AG20443 (cell line): ENCODE results near the gene ARMC7.
"Not testable (repeated sequence)": the region's sequence is repeated elsewhere in the genome, so short reads cannot be mapped to it uniquely, and the experiment has no call there.

Source experiments
- DNase-seq: peaks from one replicate; pipeline ENCODE4 v3.0.0; 2012; ENCODE audit warnings: low spot score, mixed read lengths

ARMC7 gene

DNA sequence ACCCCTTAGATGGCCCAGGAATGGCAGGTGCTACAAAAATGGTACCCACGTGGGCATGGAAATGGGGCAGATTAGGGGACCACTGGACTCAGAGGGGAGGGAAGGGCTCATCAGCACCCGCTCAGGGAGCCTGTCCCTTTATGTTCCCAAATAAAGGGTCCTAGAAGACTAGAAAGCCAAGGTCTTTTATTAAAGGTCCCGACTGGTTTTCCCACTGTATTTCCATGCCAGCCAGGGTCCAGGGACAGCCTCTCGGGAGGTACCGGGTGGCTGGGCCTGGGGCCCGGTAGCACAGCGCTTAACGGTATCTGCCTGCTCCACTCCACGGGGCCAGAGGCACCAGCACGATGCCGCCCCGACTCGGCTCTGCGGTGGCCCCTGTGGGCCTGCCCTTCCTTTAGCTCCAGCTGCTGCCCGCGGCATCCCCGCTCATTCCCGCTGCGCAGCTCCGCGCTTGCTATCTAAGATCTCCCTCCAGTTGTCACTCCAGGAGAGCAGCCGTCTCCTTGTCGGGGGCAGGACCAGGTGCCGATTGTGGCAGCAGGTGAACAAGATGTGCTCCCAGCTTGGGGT, 20.4 kb downstream of the ARMC7 start:
- no peak for DNase-seq

DNA sequence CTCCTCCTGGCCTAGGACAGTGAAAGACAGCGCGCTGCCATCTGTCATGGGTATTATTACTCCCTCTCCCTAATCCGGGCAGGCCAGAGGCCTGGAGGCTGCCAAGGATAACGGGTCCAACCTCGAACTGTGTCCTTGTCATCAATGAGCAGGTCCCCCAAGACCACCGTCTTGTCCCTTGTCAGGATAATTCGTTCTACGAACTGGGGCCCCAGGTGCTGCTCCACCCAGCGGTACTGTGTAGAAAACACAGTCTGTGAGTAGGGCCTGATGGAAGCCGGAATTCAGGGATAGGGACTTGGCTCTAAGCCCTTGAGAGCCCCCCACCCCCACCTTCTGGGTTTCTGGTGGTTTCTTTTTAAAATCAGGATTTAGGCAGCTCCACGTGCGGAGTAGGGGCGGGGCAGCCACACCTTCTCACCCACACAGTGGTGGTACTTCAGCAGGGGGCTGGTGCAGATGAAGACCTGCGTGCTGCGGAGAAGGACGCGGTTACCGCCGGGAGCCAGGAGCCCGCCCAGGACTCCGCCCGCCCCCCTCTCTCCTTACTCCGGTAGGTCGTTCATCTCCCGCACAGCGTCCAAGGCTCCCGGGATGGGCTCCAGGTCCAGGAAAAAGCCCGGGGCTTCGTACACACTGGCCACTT, 21.0 kb downstream of the ARMC7 start:
- peak; percentile 51 for DNase-seq

- peak; percentile 95 for DNase-seq
Observed at GRCh38 chr17:75131278-75132017, 21.7 kb downstream of the ARMC7 start, which contains the start of gene NT5C. NT5C (minus strand) TSS chr17:75131742; CDS start chr17:75131707, 35 bp downstream.

- not testable (repeated sequence) for DNase-seq
Observed at GRCh38 chr17:75132018-75133000, 22.5 kb downstream of the ARMC7 start.

DNA sequence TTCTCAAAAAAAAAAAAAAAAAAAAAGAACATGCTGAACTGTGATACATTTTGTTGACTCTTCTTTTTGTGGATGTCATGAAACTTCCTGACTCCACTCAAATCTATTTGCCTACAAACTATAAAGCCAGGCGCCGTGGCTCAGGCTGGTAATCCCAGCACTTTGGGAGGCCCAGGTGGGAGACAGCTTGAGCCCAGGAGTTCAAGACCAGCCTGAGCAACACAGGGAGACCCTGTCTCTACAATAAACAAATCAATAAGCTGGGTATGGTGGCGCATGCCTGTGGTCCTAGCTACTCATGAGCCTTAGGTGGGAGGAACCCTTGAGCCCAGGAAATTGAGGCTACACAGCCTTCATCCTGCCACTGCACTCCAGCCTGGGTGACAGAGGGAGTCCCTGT, 23.2 kb downstream of the ARMC7 start:
- DNase-seq = no peak

- not testable (repeated sequence) for DNase-seq
Observed at GRCh38 chr17:75133607-75134347, 24.0 kb downstream of the ARMC7 start.

DNA sequence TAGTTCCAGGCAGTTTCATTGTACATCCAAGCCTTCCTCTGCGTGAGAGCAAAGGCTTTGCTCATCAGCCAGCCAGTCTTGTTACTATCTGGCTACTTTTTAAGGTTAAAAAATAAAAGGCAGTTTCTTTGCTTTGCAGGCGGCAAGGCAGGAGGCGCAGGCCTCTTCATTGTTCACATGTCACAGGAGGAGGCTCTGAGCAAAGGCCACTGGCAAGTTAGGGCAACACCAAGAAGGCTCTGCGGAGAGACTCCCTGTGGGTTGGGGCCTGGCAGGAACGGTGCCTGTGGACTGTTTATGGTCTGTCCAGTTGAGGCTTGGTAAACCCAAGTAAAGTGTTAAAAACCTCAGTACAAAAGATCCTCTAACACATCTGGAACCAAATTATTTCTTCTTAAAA, 25.7 kb downstream of the ARMC7 start:
- DNase-seq = no peak

GRCh38 chr17:75135946-75136345, 26.2 kb downstream of the ARMC7 start:
- DNase-seq = no peak

GRCh38 chr17:75137762-75138161, 28.0 kb downstream of the ARMC7 start:
- not testable (repeated sequence) for DNase-seq

- DNase-seq = no peak
Observed at GRCh38 chr17:75138519-75138918, 28.8 kb downstream of the ARMC7 start.

DNA sequence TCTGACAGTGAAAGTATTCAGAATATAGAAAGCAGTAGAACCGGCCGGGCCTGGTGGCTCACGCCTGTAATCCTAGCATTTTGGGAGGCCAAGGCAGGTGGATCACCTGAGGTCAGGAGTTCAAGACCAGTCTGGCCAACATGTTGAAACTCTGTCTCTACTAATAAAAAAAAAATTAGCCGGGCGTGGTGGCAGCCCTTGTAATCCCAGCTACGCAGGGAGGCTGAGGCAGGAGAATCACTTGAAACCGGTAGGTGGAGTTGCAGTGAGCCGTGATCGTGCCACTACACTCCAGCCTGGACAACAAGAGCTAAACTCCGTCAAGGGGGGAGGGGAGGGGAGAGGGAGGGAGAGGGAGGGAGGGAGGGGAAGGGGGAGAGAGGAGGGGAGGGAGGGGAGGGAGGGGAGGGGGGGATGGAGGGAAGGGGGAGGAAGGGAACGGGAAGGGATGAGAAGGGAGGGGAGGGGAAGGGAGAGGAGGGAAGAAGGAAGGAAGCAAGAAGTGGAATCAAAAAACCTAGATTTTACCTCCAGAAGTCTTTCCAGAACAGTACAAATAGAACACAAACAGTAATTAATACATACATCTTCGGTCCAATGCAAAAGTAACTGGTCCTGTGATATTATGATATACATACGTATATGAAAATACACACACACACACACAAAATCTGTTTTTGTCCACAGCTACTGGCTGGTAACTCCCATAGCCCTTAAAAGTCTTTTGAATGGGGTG, 32.6 kb downstream of the ARMC7 start:
- no peak for DNase-seq

- DNase-seq = no peak
Observed at GRCh38 chr17:75144816-75145512, 35.2 kb downstream of the ARMC7 start.

DNA sequence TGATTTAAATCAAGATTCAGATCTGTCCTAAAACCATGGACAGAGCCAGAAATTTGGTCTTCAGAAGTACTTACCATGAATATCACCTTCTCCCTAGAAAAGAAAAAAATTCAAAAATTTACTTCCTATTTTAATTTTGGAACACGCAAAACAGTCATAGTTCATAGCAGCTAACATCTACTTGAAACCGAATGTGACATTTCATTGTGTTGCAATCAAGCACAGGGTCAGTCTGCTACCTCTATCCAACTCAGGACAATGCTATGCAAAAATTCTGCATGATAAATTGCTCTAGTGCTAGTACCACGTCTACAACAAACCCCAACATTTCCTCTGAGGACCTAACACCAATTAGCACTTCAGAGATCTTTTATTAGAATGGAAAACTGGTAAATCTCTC, 36.8 kb downstream of the ARMC7 start:
- DNase-seq = peak; percentile 9

- DNase-seq = no peak
Observed at GRCh38 chr17:75147878-75148546, 38.2 kb downstream of the ARMC7 start.

- DNase-seq = no peak
Observed at GRCh38 chr17:75151930-75152329, 42.2 kb downstream of the ARMC7 start.

- DNase-seq = no peak
Observed at GRCh38 chr17:75152523-75152921, 42.8 kb downstream of the ARMC7 start.

- DNase-seq = peak; percentile 46
Observed at GRCh38 chr17:75152922-75153779, 43.4 kb downstream of the ARMC7 start.

DNA sequence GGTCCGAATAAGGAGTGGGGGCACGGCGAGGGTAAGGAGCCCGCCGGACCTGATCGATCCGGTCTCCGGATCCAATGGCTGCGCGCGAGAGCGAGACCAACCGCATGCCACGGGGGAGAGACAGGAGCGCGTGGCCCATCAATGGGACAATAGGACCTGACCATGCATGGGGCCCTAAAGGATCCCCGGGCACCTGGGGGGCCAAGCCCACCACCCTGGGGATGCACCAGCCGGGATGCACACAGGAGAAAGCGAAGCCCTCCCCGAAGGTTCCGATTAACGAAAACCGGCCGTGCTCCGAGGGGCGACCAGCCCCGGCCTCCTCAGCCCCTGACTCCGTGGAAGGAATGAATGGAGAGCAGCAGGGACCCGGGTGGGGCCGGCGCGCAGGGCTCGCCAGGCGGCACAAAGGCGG, 44.0 kb downstream of the ARMC7 start:
- DNase-seq = peak; percentile 27
